ENCODE measurements around the gene NUBPL.
"Not testable (repeated sequence)": the region's sequence is repeated elsewhere in the genome, so short reads cannot be mapped to it uniquely, and the experiment has no call there.

NUBPL gene

GRCh38 chr14:31837031-31837430 is 275.8 kb downstream of the NUBPL start:
- TF ChIP-seq POLR2A (IDR thresholded peaks at IDR 0.05; ENCODE audit: extremely low read depth, insufficient read length) (no peak), MAX (IDR thresholded peaks at IDR 0.05; ENCODE audit: low read depth, low read length) (no peak), CTCF (IDR thresholded peaks at IDR 0.05; ENCODE audit: low read depth, low read length) (no peak), MYC (IDR thresholded peaks at IDR 0.05; ENCODE audit: low read depth, low read length) (no peak)
- no peak for DNase-seq (ENCODE audit: low read depth)

GRCh38 chr14:31842899-31843298 is 281.7 kb downstream of the NUBPL start:
- no peak for DNase-seq (ENCODE audit: low read depth)
- H3K4me3 ChIP-seq (ENCODE audit: low read depth, low read length): no peak overlapping the region
- TF ChIP-seq POLR2A (IDR thresholded peaks at IDR 0.05; ENCODE audit: extremely low read depth, insufficient read length): no peak
- TF ChIP-seq MAX (IDR thresholded peaks at IDR 0.05; ENCODE audit: low read depth, low read length): no peak
- no peak for TF ChIP-seq CTCF (IDR thresholded peaks at IDR 0.05; ENCODE audit: low read depth, low read length)
- TF ChIP-seq MYC (IDR thresholded peaks at IDR 0.05; ENCODE audit: low read depth, low read length): no peak

More at GRCh38 chr14:31837031-31837430, 275.8 kb downstream of the NUBPL start:
- no peak overlapping the region for H3K4me3 ChIP-seq (ENCODE audit: low read depth, low read length)

- no peak for DNase-seq (ENCODE audit: low read depth)
- TF ChIP-seq MYC (IDR thresholded peaks at IDR 0.05; ENCODE audit: low read depth, low read length) (no peak), POLR2A (IDR thresholded peaks at IDR 0.05; ENCODE audit: extremely low read depth, insufficient read length) (no peak), MAX (IDR thresholded peaks at IDR 0.05; ENCODE audit: low read depth, low read length) (no peak), CTCF (IDR thresholded peaks at IDR 0.05; ENCODE audit: low read depth, low read length) (no peak)
- H3K4me3 ChIP-seq (ENCODE audit: low read depth, low read length): no peak overlapping the region
These were observed 282.3 kb downstream of the NUBPL start for GRCh38 chr14:31843361-31844091.

GRCh38 chr14:31854508-31855075 is 293.4 kb downstream of the NUBPL start:
- H3K4me3 ChIP-seq (ENCODE audit: low read depth, low read length): no peak overlapping the region
- TF ChIP-seq CTCF (IDR thresholded peaks at IDR 0.05; ENCODE audit: low read depth, low read length): no peak
- no peak for TF ChIP-seq POLR2A (IDR thresholded peaks at IDR 0.05; ENCODE audit: extremely low read depth, insufficient read length)
- TF ChIP-seq MAX (IDR thresholded peaks at IDR 0.05; ENCODE audit: low read depth, low read length): no peak
- TF ChIP-seq MYC (IDR thresholded peaks at IDR 0.05; ENCODE audit: low read depth, low read length): no peak
- no peak for DNase-seq (ENCODE audit: low read depth)

- no peak for DNase-seq (ENCODE audit: low read depth)
- no peak overlapping the region for H3K4me3 ChIP-seq (ENCODE audit: low read depth, low read length)
- TF ChIP-seq MAX (IDR thresholded peaks at IDR 0.05; ENCODE audit: low read depth, low read length) (no peak), MYC (IDR thresholded peaks at IDR 0.05; ENCODE audit: low read depth, low read length) (no peak), CTCF (IDR thresholded peaks at IDR 0.05; ENCODE audit: low read depth, low read length) (no peak), POLR2A (IDR thresholded peaks at IDR 0.05; ENCODE audit: extremely low read depth, insufficient read length) (no peak)
These were observed 294.1 kb downstream of the NUBPL start for GRCh38 chr14:31855262-31855661.

- H3K4me3 ChIP-seq (ENCODE audit: low read depth, low read length); DNase-seq (ENCODE audit: low read depth): not testable (repeated sequence)
These were observed 294.8 kb downstream of the NUBPL start for GRCh38 chr14:31856003-31856402.
